KOPT-K1 (cell line): ENCODE results near the gene ASB14.
"Not testable (repeated sequence)": the region's sequence is repeated elsewhere in the genome, so short reads cannot be mapped to it uniquely, and the experiment has no call there.

ENCODE experiments used
- H3K27ac ChIP-seq: fragments of 200-600 bp; sonication (generic); 2 replicates; pipeline ENCODE4 v1.5.1; 2016; ENCODE audit warnings: antibody characterized with exemption, mild to moderate bottlenecking, low read depth, low read length; ENCODE audit not compliant: poor library complexity, severe bottlenecking
- H3K36me3 ChIP-seq: fragments of 200-600 bp; sonication (generic); 2 replicates; pipeline ENCODE4 v1.5.1; 2017; ENCODE audit warnings: antibody characterized with exemption, mild to moderate bottlenecking, low read length, moderate library complexity; ENCODE audit not compliant: insufficient read depth
- H3K9me3 ChIP-seq: fragments of 200-600 bp; sonication (generic); 2 replicates; pipeline ENCODE4 v1.5.1; 2017; ENCODE audit warnings: antibody characterized with exemption, low read length, mild to moderate bottlenecking; ENCODE audit not compliant: insufficient read depth, poor library complexity, severe bottlenecking

The ASB14 gene

DNA sequence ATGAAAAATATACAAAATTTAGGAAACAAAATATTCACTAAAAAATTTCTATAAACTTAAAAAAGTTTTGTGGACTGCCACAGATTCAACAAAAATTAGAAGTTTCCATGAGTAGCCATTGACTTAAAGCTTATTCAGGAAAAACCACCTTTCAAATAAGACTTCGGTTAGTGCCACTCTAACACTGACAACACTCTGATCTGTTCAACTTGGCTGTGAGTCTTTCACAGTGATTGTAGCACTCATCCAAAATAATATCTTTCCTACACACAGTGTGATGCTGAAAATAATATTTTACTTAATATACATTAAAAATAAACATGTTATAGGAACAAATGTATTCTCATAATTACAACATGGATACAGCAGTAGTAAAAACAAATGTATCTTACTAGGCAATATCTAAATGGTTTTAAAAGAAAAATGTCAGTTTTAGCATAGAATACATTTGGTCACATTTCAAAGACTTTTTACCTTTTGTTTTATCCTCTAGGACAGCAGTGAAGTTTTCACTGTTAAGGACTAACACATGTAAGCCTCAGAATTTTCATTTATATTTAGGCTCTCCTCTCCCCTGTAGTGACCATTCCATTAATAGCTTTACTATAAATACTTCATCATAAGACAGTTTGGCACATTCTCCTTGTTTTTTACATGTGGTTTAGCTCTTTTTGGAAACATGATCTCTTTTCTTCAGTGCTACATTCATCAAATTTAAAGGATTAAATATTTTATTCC, at the start of gene ASB14:
Gene ASB14, minus strand, starts transcription at position 527 of the 738 bp plus-strand sequence. CDS start 652 bp downstream, outside the sequence.
- Histone ChIP-seq H3K27ac (no peak within 1 kb of the TSS), H3K36me3 (no peaks in the 10 kb centered on the region), H3K9me3 (no peaks in the 10 kb centered on the region)

DNA sequence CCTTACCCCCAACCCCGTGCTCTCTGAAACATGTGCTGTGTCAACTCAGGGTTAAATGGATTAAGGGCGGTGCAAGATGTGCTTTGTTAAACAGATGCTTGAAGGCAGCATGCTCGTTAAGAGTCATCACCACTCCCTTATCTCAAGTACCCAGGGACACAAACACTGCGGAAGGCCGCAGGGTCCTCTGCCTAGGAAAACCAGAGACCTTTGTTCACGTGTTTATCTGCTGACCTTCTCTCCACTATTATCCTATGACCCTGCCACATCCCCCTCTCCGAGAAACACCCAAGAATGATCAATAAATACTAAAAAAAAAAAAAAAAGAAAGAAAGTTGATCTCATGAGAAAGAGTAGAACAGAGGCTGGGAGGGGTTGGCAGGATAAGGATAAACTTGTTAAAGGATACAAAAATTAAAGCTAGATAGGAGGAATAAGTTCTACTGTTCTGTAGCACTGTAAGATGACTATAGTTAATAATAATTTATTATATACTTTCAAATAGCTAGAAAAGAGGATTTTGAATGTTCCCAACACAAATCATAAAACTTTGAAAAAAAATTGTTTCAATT, 46.7 kb upstream of the ASB14 start:
- not testable (repeated sequence) for H3K9me3 ChIP-seq, H3K27ac ChIP-seq, H3K36me3 ChIP-seq

DNA sequence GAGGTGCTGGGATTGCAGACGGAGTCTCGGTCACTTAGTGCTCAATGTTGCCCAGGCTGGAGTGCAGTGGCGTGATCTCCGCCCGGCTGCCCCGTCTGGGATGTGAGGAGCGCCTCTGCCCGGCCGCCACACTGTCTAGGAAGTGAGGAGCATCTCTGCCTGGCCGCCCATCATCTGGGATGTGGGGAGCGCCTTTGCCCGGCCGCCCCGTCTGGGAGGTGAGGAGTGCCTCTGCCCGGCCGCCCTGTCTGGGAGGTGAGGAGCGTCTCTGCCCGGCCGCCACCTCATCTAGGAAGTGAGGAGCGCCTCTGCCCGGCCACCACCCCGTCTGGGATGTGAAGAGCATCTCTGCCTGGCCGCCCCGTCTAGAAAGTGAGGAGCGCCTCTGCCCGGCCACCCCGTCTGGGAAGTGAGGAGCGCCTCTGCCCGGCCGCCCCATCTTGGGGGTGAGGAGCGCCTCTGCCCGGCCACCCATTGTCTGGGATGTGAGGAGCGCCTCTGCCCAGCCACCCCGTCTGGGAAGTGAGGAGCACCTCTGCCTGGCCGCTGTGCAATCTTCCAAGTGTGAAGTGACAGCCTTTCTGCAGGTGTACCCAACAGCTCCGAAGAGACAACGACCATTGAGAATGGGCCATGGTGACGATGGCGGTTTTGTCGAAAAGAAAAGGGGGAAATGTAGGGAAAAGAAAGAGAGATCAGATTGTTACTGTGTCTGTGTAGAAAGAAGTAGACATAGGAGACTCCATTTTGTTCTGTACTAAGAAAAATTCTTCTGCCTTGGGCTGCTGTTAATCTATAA, 46.0 kb upstream of the ASB14 start:
- not testable (repeated sequence) for H3K9me3 ChIP-seq, H3K27ac ChIP-seq, H3K36me3 ChIP-seq

DNA sequence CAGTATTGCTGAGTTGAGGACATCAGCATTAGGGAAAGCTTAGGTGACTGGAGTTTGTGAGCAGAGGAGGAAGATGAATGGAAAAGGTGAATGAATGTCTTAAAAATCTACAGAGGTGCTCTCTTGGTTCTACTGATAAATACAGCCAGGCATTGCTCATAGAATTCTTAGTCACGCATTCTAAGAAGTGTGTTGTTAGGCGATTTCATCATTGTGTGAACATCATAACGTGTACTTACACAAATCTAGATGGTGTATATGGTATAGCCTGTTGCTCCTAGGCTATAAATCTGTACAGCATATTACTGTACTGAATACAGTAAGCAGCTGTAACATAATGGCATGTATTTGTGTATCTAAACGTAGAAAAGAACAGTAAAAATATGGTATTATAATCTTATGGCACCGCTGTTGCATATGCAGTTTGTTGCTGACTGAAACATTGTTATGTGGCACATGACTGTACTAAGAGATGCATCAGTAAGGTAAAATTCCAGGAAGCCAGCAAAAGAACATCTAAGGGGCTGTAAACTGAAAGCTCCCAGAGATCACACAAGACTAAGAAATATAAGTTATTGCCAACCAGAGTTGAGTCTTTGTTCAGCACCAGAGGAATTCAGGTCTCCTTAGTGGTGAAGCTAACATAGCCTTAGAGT, 42.9 kb upstream of the ASB14 start:
- Histone ChIP-seq H3K9me3 (no peaks in the 10 kb centered on the region), H3K36me3 (no peaks in the 10 kb centered on the region), H3K27ac (no peak overlapping the region)

DNA sequence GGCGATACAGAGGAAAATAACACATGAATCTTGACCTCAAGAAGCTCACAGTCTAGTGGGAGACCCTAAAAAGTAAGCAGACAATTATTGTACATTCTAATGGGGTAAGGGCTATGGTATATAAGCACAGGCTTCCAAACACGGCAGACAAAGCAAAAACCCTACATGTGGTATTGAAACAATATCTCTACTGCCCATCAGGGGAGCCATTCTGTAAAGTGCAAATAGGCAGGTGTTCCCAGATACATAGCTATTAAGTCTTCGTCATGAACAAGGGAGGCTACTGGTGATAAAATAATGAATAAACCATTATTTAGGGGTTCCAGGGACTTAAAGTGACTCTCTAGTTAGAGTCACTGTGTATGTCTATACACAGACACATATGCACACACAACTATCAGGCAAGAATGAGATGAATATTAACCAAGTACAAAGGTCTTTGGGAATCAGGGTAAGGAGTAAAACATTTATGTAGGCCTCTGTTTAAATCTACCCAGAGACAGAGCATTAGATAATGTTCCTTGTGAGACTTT, 38.7 kb upstream of the ASB14 start:
- Histone ChIP-seq H3K9me3 (no peaks in the 10 kb centered on the region), H3K27ac (no peak overlapping the region), H3K36me3 (no peaks in the 10 kb centered on the region)

DNA sequence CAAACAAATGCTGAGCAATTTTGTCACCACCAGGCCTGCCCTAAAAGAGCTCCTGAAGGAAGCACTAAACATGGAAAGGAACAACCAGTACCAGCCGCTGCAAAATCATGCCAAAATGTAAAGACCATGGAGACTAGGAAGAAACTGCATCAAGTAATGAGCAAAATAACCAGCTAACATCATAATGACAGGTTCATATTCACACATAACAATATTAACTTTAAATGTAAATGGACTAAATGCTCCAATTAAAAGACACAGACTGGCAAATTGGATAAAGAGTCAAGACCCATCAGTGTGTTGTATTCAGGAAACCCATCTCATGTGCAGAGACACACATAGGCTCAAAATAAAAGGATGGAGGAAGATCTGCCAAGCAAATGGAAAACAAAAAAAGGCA, 34.0 kb upstream of the ASB14 start:
- H3K9me3 ChIP-seq, H3K27ac ChIP-seq, H3K36me3 ChIP-seq: not testable (repeated sequence)

DNA sequence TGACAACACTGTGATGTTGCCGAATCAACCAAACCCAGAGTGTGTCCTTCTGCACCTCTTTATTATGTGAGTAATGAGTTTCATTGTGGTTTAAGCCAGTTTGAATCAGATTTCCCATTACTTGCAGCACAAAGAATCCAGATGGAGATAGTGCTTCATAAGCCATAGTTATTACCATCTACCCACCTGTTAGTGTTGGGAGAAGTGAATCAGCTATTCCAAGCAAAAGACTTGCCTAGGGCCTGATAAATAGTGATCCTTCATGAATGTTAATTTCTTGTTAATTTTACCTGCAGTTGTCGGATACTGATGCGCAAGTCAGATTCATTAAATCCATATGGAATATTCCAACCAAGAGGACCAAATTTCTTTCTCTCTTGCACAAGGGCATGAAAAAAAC, 21.7 kb upstream of the ASB14 start:
- Histone ChIP-seq H3K27ac (no peak overlapping the region), H3K9me3 (peaks cover 13% of the 10 kb centered on the region), H3K36me3 (no peaks in the 10 kb centered on the region)

DNA sequence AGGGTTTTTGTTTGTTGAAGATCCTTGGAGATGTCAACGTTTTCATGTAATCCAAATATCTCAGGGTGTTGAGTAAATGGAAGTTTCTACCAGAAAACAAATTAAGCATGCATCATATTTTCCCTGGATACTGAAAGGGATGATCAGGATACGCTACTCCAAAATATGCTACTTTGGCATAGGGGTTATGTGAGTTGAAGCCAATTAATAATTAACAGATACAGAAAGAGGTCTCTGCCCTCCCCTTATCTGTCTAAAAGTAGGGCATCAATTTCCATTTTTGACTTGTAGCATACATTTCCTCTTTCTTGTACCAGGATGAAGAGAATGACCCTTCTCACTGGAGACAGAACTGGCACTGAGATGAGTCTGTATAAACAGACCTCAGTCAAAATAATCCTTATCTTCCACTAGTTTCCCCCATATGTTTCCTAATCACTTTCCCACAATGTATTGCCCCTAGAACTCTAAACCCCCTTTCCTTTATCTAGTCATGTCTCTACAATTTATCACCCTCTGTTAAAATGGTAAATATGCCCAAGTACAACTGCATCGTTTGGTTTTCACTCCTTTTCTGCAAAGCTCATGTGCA, 17.4 kb upstream of the ASB14 start:
- no peaks in the 10 kb centered on the region for H3K9me3 ChIP-seq
- H3K36me3 ChIP-seq, result no peaks in the 10 kb centered on the region
- no peak overlapping the region for H3K27ac ChIP-seq

DNA sequence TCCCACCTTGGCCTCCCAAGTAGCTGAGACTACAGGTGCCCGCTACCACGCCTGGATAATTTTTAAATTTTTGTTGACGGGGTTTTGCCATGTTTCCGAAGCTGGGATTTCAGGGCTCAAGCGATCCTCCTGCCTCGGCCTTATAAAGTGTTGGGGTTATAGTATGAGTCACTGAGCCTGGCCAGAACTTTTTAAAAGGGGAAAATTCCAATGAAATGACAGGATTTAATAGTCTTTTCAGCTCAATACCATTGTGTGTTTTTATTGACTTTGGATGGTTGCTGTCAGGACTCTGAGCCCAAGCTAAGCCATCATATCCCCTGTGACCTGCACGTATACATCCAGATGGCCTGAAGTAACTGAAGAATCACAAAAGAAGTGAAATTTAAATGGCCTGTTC, 11.0 kb upstream of the ASB14 start:
- not testable (repeated sequence) for H3K9me3 ChIP-seq, H3K27ac ChIP-seq, H3K36me3 ChIP-seq

DNA sequence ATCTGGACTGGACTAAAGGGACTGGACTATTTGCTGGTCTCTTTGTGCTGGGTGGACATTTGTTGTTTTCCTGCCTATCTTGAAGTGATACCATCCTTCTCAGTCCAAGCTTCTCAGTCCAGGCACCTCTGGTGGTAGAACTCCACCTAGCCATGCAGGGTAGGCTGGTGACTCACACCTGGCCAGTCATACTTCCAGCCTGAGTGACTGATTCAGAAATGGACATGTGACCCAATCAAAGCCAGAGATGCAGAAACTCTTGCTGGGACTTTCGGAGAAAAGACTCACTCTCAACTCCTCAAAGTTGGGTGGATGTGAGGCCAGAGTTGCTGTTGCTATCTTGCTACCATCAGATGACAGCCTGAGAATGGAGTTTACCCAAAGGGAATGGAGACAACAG, 5.6 kb upstream of the ASB14 start:
- Histone ChIP-seq H3K27ac (no peak overlapping the region), H3K9me3 (no peaks in the 10 kb centered on the region), H3K36me3 (no peaks in the 10 kb centered on the region)

DNA sequence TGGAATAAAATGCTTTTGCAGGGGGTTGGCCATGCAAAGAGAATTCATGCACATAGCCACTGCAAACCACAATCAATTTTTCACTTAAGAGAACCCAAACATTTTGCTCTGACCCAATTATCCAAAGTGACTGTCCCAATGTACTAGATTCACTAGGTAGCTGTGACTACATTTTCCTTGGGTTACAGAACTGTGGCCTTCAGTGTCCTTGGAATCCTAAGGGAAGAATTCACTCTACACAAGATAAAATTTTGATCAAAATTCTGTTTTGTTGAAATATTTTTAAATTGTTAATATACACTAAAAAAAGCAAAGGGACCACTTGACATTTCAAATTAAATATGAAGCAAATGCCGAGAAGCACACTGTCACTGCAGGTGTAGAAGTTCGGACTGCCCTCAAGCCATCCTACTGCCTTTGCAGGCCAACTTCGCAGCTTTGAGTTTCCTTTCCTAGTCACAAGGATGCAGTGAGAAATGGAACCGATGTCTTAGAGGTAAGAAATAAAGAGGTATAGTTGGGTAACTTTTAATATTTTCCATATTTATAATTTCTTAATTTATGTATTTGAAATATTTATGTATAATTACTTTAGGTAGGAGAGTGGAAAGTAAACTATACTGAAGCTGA, 527 bp upstream of the ASB14 start:
- Histone ChIP-seq H3K36me3 (no peaks in the 10 kb centered on the region), H3K27ac (no peak overlapping the region), H3K9me3 (no peaks in the 10 kb centered on the region)

DNA sequence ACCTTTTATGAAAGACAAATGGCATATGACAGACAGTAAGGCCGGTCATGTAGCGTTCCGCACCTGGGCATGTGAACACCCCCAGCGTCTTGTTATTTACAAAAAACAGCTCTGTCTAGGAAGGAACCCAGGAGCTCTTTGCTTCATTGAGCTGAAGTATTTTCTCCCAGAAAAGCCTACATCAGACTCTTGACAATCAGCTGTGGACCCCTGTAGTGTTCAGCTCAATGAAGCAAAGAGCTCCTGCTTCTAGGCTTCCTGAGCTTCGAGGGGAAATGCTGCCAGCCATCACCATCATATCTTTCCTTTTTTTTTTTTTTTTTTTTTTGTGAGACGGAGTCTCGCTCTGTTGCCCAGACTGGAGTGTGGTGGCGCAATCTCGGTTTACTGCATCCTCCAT, 4.1 kb downstream of the ASB14 start:
- H3K9me3 ChIP-seq, result peaks cover 7% of the 10 kb centered on the region
- no peaks in the 10 kb centered on the region for H3K36me3 ChIP-seq
- no peak overlapping the region for H3K27ac ChIP-seq

DNA sequence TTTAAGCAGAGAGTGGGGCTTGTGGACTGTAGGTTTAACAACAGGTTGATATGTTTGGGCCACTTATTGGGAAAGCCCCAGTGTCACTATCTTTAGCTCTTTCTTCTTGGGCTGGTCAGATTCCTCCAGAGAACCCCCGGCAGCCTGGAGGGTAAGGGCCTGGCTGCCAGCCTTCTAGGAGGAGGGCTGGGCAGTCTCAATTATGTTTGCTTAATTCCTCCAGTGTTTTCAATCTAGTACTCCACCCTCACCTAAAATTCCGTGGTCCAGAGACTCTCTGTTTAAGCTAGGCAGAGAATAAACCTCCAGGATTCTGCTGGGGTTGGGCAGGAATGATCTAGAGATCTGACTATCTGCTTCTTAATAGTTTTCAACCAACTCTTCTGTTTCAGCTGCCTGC, 5.3 kb downstream of the ASB14 start:
- Histone ChIP-seq H3K27ac (no peak overlapping the region), H3K36me3 (no peaks in the 10 kb centered on the region), H3K9me3 (peaks cover 7% of the 10 kb centered on the region)

DNA sequence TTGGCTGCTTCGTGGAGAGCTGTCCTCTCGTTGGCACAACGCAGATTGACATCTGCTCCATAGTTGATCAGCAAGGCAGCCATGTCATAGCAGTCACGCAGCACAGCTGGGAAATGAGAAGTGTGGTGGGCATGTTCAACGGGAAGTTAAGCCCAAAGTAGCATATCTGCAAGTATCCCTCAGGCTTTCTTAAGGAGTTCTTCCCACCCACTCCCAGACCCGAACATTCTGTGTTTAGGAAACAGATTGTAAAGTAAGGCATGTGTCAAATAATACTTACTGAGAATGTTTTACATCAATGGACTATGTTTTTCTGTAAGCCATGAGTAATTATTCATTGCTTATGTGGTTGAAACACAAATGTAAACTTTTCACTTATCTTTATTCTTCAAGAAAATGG, 9.2 kb downstream of the ASB14 start:
- peaks cover 4% of the 10 kb centered on the region; the same call in 1 of the 2 replicates for H3K36me3 ChIP-seq
- no peak overlapping the region for H3K27ac ChIP-seq
- peaks cover 19% of the 10 kb centered on the region for H3K9me3 ChIP-seq
